ACHN (cell line): ENCODE data around the gene RBFOX2.
"Not testable (repeated sequence)": the region's sequence is repeated elsewhere in the genome, so short reads cannot be mapped to it uniquely, and the experiment has no call there.

Experiments used
- DNase-seq: peaks from one replicate; pipeline ENCODE4 v3.0.0-alpha.2; 2015
- in situ Hi-C: cut with HindIII; loops from 2 replicates; pipeline ENCODE4 v1.10.0; 2017; ENCODE audit warnings: low sequenced_read_pairs, low pct_ligation_motif_present, low pct_unique_long_range_greater_than_20kb

Gene RBFOX2

GRCh38 chr22:35721960-35722359 lies 306.7 kb downstream of the RBFOX2 start:
- in situ Hi-C loops = no loop called here
- no peak for DNase-seq

- in situ Hi-C loops = no loop called here
- DNase-seq = no peak
Observed at GRCh38 chr22:35719212-35719875, 309.3 kb downstream of the RBFOX2 start.

GRCh38 chr22:35717572-35717971 lies 311.1 kb downstream of the RBFOX2 start, which contains the start of gene APOL5:
TSS of gene APOL5 (plus strand) at chr22:35717872. CDS start at chr22:35717872, 0 bp downstream.
- in situ Hi-C loops = no loop called here
- DNase-seq = no peak

- DNase-seq = no peak
- in situ Hi-C loops = no loop called here
Observed at GRCh38 chr22:35712672-35713071, 316.0 kb downstream of the RBFOX2 start.

GRCh38 chr22:35711336-35711735 lies 317.3 kb downstream of the RBFOX2 start:
- no peak for DNase-seq
- in situ Hi-C loops = no loop called here

- in situ Hi-C loops = no loop called here
- DNase-seq = no peak
Observed at GRCh38 chr22:35708917-35709316, 319.7 kb downstream of the RBFOX2 start.

GRCh38 chr22:35708453-35708852 lies 320.2 kb downstream of the RBFOX2 start:
- DNase-seq = no peak
- in situ Hi-C loops = no loop called here

- no peak for DNase-seq
- in situ Hi-C loops = no loop called here
Observed at GRCh38 chr22:35705141-35705540, 323.5 kb downstream of the RBFOX2 start.

- in situ Hi-C loops = no loop called here
- no peak for DNase-seq
Observed at GRCh38 chr22:35703861-35704584, 324.6 kb downstream of the RBFOX2 start.

GRCh38 chr22:35699852-35700251 lies 328.8 kb downstream of the RBFOX2 start:
- in situ Hi-C loops, DNase-seq: not testable (repeated sequence)

GRCh38 chr22:35697142-35697541 lies 331.5 kb downstream of the RBFOX2 start:
- in situ Hi-C loops = no loop called here
- no peak for DNase-seq

- in situ Hi-C loops = no loop called here
- DNase-seq = no peak
Observed at GRCh38 chr22:35695202-35695601, 333.4 kb downstream of the RBFOX2 start.

- DNase-seq = no peak
- in situ Hi-C loops = no loop called here
Observed at GRCh38 chr22:35690001-35690400, 338.6 kb downstream of the RBFOX2 start.

- in situ Hi-C loops = no loop called here
- DNase-seq = no peak
Observed at GRCh38 chr22:35688913-35689675, 339.5 kb downstream of the RBFOX2 start.
